ENCODE measurements around the gene PFN3. TPM values are rescaled to one million over a fixed set of nuclear protein-coding genes. Genes with fewer than 3 reads are reported as not detected.

PFN3 gene
- total and polyA plus RNA-seq, 2 of the 4 experiments (the other 2 are of a cell fraction): not detected

DNA sequence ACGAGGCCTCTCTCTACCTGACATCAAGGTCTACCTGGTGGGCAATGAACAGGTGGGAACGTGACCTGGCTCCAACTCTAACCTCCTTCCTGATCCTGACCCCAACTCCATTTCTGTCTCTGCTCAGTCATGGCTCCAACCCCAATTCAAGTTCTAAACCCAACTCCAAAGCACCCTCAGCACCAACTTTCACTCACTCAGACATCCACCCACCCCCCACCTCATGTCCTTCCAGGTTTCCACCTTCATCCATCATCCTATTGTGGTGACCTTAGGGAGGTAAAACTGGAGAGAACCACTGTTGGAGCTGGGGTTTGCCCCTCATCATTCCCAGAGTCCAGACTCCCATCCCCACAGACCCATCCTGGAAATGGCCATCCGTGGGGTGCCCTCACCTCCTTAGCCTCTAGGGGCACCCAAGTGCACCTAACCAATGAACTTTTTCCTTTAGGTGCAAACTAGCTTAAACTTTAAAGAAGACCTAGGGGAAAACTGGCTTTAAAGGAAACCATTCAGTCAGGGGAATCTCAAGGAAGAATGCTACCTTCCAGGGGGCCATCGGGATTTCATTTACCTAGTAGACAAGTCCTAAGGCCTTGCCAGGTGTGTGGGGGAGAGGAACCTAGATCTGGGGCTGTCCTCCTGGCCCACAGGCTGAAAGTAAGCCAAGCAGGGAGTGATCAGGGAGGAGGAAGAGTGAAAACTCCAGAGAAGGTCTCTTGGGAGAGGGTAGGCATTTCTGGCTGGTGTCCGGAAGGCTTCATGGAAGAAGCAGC lies 31.4 kb downstream of the PFN3 start:
- H3K56ac ChIP-seq (ENCODE audit: extremely low read depth, insufficient read depth, low read length): no peak overlapping the region
- H3K27ac ChIP-seq (ENCODE audit: insufficient read depth, low read length): no peak overlapping the region
- BruUV-seq (replicated peaks): no TSS peak
- no peak overlapping the region for H2AK5ac ChIP-seq (ENCODE audit: low read depth, low read length)
- WGBS, 2 experiments (ENCODE audit: extremely low coverage in 2 of 2, insufficient read length in 1 of 2): 84% methylated on average over 3 of the region's 5 CpGs; no CpG with 5 or more reads in 1 of the 2 experiments
- in situ Hi-C loops (cut with MboI; ENCODE audit: low sequenced_read_pairs): no loop called here
- H3K9me3 ChIP-seq (ENCODE audit: control insufficient read depth, insufficient read depth, low read length): no peaks in the 10 kb centered on the region
- no peak overlapping the region for H3K14ac ChIP-seq (replicated peaks; ENCODE audit: low read depth, low read length)
- dilution Hi-C loops (cut with HindIII; ENCODE audit: low sequenced_read_pairs, unreplicated experiment): no loop called here
- intact Hi-C loops (cut with micrococcal nuclease): no loop called here
- no peak overlapping the region for H3K23ac ChIP-seq (ENCODE audit: low read depth, low read length)
- no peaks in the 10 kb centered on the region for H3K9me1 ChIP-seq (ENCODE audit: insufficient read depth, low read length)
- peaks cover 11% of the 10 kb centered on the region; the same call in 1 of the 2 replicates for H3K4me1 ChIP-seq (ENCODE audit: control insufficient read depth, insufficient read depth, low read length)
- H3K4me3 ChIP-seq (ENCODE audit: insufficient read depth, low read depth, low read length): no peak overlapping the region
- H2AFZ ChIP-seq (replicated peaks; ENCODE audit: low read length, poor library complexity): peak overlapping the region; percentile 44
- H2AK9ac ChIP-seq (replicated peaks; ENCODE audit: low read depth, low read length, poor library complexity): peak overlapping the region; percentile 75
- no peaks in the 10 kb centered on the region for H3K36me3 ChIP-seq (ENCODE audit: control insufficient read depth, insufficient read depth, low read length)
- no peak overlapping the region for H4K8ac ChIP-seq (ENCODE audit: low read depth in 2 of 2, low read length in 2 of 2)
- H2BK20ac ChIP-seq (ENCODE audit: low read depth, low read length): no peak overlapping the region
- ATAC-seq (ENCODE audit: low read depth) (0 out of 2 replicates have a peak, but pooled peaks have one; percentile 13), DNase-seq (no peak)
- H4K91ac ChIP-seq (ENCODE audit: insufficient read depth, low read depth, low read length): no peak overlapping the region
- H2BK5ac ChIP-seq (ENCODE audit: low read depth, low read length, poor library complexity, severe bottlenecking): no peak overlapping the region
- peaks cover 4% of the 10 kb centered on the region; the same call in 1 of the 2 replicates for H3K27me3 ChIP-seq (ENCODE audit: control insufficient read depth, insufficient read depth, low read length)
- H2BK120ac ChIP-seq (ENCODE audit: low read depth, low read length): no peak overlapping the region
- H3K4ac ChIP-seq (ENCODE audit: low read depth, low read length): no peak overlapping the region
- H3K18ac ChIP-seq (ENCODE audit: low read depth, low read length): no peak overlapping the region
- H3K9ac ChIP-seq (ENCODE audit: low read depth, low read length): no peak overlapping the region
- H3K4me2 ChIP-seq (ENCODE audit: low read depth, low read length): no peak overlapping the region
- ChIA-PET POLR2A (ENCODE audit: unreplicated experiment) (no interaction called here), CTCF (interaction anchor here (0.6 to 1.3 kb wide), 4 partner anchors 12 to 96 kb away, joined by 3 to 7 read pairs (median 4); no protein-coding TSS in a partner anchor)
- no peak overlapping the region for H2BK15ac ChIP-seq (ENCODE audit: low read depth, low read length)
- H4K5ac ChIP-seq (ENCODE audit: low read depth, low read length): no peak overlapping the region
- H3K79me1 ChIP-seq (ENCODE audit: low read depth in 1 of 2, low read length in 2 of 2): no peaks in the 10 kb centered on the region
- H4K20me1 ChIP-seq (ENCODE audit: insufficient read depth, low read length): no peaks in the 10 kb centered on the region; the same call in none of the 2 replicates
- no peak for TF ChIP-seq CHD1 (IDR thresholded peaks at IDR 0.05; ENCODE audit: low read depth, low read length)
- TF ChIP-seq, protein P1, sequence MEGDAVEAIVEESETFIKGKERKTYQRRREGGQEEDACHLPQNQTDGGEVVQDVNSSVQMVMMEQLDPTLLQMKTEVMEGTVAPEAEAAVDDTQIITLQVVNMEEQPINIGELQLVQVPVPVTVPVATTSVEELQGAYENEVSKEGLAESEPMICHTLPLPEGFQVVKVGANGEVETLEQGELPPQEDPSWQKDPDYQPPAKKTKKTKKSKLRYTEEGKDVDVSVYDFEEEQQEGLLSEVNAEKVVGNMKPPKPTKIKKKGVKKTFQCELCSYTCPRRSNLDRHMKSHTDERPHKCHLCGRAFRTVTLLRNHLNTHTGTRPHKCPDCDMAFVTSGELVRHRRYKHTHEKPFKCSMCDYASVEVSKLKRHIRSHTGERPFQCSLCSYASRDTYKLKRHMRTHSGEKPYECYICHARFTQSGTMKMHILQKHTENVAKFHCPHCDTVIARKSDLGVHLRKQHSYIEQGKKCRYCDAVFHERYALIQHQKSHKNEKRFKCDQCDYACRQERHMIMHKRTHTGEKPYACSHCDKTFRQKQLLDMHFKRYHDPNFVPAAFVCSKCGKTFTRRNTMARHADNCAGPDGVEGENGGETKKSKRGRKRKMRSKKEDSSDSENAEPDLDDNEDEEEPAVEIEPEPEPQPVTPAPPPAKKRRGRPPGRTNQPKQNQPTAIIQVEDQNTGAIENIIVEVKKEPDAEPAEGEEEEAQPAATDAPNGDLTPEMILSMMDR (conservative IDR thresholded peaks at IDR 0.05; ENCODE audit: low read depth, low read length): peak; percentile 56
- TF ChIP-seq RAD21 (IDR thresholded peaks at IDR 0.05; ENCODE audit: low read length): peak; percentile 20; the same call in 1 of the 2 replicates

Data from IMR-90 (cell line).